A172 (cell line): ENCODE data around the gene RNF167. TPM values are rescaled to one million over a fixed set of nuclear protein-coding genes. Genes with fewer than 3 reads are reported as not detected.

Source experiments
- DNase-seq: peaks from one replicate; pipeline ENCODE4 v3.0.0-alpha.2; 2015; ENCODE audit warnings: low spot score
- total RNA-seq: library from RNA; depleted of rRNA; stranded (reverse); fragments of >200 nt; shearing (Covaris generic); gene quantifications from 2 replicates; pipeline ENCODE4 v1.2.3, GENCODE V29; 2014; rRNA removed

Gene RNF167
- total RNA-seq, 1 experiment from 2014 or later: 49.2 TPM

- no peak for DNase-seq
Measured at GRCh38 chr17:4978726-4979125, 38.7 kb downstream of the RNF167 start.

GRCh38 chr17:4980644-4981216, 40.7 kb downstream of the RNF167 start:
- peak; percentile 46 for DNase-seq

- no peak for DNase-seq
Measured at GRCh38 chr17:4982305-4982704, 42.2 kb downstream of the RNF167 start.

- no peak for DNase-seq
Measured at GRCh38 chr17:4986403-4986802, 46.3 kb downstream of the RNF167 start.

- DNase-seq: peak; percentile 42
Measured at GRCh38 chr17:4986951-4987766, 47.1 kb downstream of the RNF167 start, which contains the start of gene CAMTA2. TSS of gene CAMTA2 (minus strand) at chr17:4987675. CDS start at chr17:4986222, 1,453 bp downstream.

- no peak for DNase-seq
Measured at GRCh38 chr17:4987767-4988567, 47.9 kb downstream of the RNF167 start.

GRCh38 chr17:4994081-4994595, 54.1 kb downstream of the RNF167 start:
- DNase-seq: no peak

Other genes starting within 250 kb of the RNF167 start
- gene PELP1, start 236.1 kb upstream of the RNF167 start, total RNA-seq: 23.5 and 29.5 TPM in 2 replicates
- gene ARRB2, start 229.6 kb upstream of the RNF167 start, total RNA-seq: 6.7 and 12.3 TPM in 2 replicates
- gene MED11, start 208.8 kb upstream of the RNF167 start, total RNA-seq: 29.9 and 33.3 TPM in 2 replicates
- gene ZMYND15, start 200.4 kb upstream of the RNF167 start, total RNA-seq: 0.07 and 0.21 TPM in 2 replicates
- gene CXCL16, start 200.3 kb upstream of the RNF167 start, total RNA-seq: 5.1 and 8.1 TPM in 2 replicates
- not detected in 2 replicates for gene TM4SF5, start 168.4 kb upstream of the RNF167 start, total RNA-seq
- not detected in 2 replicates for gene VMO1, start 153.9 kb upstream of the RNF167 start, total RNA-seq
- not detected in 2 replicates for gene GLTPD2, start 151.3 kb upstream of the RNF167 start, total RNA-seq
- 351 and 425 TPM in 2 replicates for gene PSMB6, start 144.1 kb upstream of the RNF167 start, total RNA-seq
- 17.6 and 18.0 TPM in 2 replicates for gene PLD2, start 133.1 kb upstream of the RNF167 start, total RNA-seq
- gene MINK1, start 106.9 kb upstream of the RNF167 start, total RNA-seq: 31.4 and 31.6 TPM in 2 replicates
- 0.07 and 0.48 TPM in 2 replicates for gene C17orf107, start 40.7 kb upstream of the RNF167 start, total RNA-seq
- gene CHRNE, start 37.2 kb upstream of the RNF167 start, total RNA-seq: not detected in 2 replicates
- 0.17 TPM in 1 of 2 replicates, not detected in the other for gene GP1BA, start 8.0 kb upstream of the RNF167 start, total RNA-seq
- 80.8 and 82.6 TPM in 2 replicates for gene SLC25A11, start 222 bp upstream of the RNF167 start, total RNA-seq
- 1,113 and 1,180 TPM in 2 replicates for gene PFN1, start 8.3 kb downstream of the RNF167 start, total RNA-seq
- gene ENO3, start 10.9 kb downstream of the RNF167 start, total RNA-seq: 4.0 and 12.3 TPM in 2 replicates
- gene SPAG7, start 27.5 kb downstream of the RNF167 start, total RNA-seq: 74.4 and 90.6 TPM in 2 replicates
- gene CAMTA2, start 47.4 kb downstream of the RNF167 start, total RNA-seq: 2.4 and 7.1 TPM in 2 replicates
- 0.88 and 1.5 TPM in 2 replicates for gene INCA1, start 57.3 kb downstream of the RNF167 start, total RNA-seq
- 123 and 125 TPM in 2 replicates for gene KIF1C, start 57.7 kb downstream of the RNF167 start, total RNA-seq
- gene SLC52A1, start 95.2 kb downstream of the RNF167 start, total RNA-seq: 0.05 and 0.16 TPM in 2 replicates
- 0.72 and 1.1 TPM in 2 replicates for gene ZFP3, start 138.2 kb downstream of the RNF167 start, total RNA-seq
- gene ZNF232, start 171.6 kb downstream of the RNF167 start, total RNA-seq: not detected in 2 replicates
- 0.07 TPM in 1 of 2 replicates, not detected in the other for gene USP6, start 175.8 kb downstream of the RNF167 start, total RNA-seq